GM23338 (cell line): ENCODE measurements around the gene YWHAQ. TPM values are rescaled to one million over a fixed set of nuclear protein-coding genes. Genes with fewer than 3 reads are reported as not detected.
A peak's percentile ranks its signal among the peaks of the same experiment; 100 is the strongest.

Source experiments
- ATAC-seq: fragments of 200-7000 bp; cut with Tn5 transposase; 3 replicates; pipeline ENCODE4 v1.9.1; 2020
- DNase-seq: peaks from one replicate; pipeline ENCODE4 v3.0.0-alpha.2; 2015; ENCODE audit warnings: low spot score
- H2AFZ ChIP-seq: fragments of 200-600 bp; sonication (generic); 2 replicates; pipeline ENCODE4 v1.8.0; 2016; ENCODE audit warnings: antibody characterized with exemption, mild to moderate bottlenecking, moderate library complexity
- H3F3A ChIP-seq: fragments of 200-600 bp; sonication (generic); replicated peaks from 2 replicates; pipeline ENCODE4 v1.8.0; 2017; ENCODE audit warnings: antibody characterized with exemption, mixed run types, low read depth
- H3K27ac ChIP-seq: fragments of 200-600 bp; sonication (generic); 2 replicates; pipeline ENCODE4 v1.6.1; 2016; ENCODE audit warnings: low read depth
- H3K27me3 ChIP-seq: fragments of 200-600 bp; sonication (generic); 2 replicates; pipeline ENCODE4 v1.8.0; 2016; ENCODE audit warnings: mild to moderate bottlenecking, mixed run types, moderate library complexity; ENCODE audit not compliant: insufficient read depth
- H3K36me3 ChIP-seq: fragments of 200-600 bp; sonication (generic); 2 replicates; pipeline ENCODE4 v1.8.0; 2016; ENCODE audit warnings: mild to moderate bottlenecking; ENCODE audit not compliant: insufficient read depth
- H3K4me1 ChIP-seq: fragments of 200-600 bp; sonication (generic); 2 replicates; pipeline ENCODE4 v1.8.0; 2016; ENCODE audit warnings: mild to moderate bottlenecking, moderate library complexity; ENCODE audit not compliant: insufficient read depth
- H3K4me2 ChIP-seq: fragments of 200-600 bp; sonication (generic); 2 replicates; pipeline ENCODE4 v1.7.1; 2017; ENCODE audit warnings: mixed run types
- H3K4me3 ChIP-seq: fragments of 200-600 bp; sonication (generic); 2 replicates; pipeline ENCODE4 v1.6.1; 2016; ENCODE audit warnings: mixed run types
- H3K79me2 ChIP-seq: fragments of 200-600 bp; sonication (generic); replicated peaks from 2 replicates; pipeline ENCODE4 v1.8.0; 2017; ENCODE audit warnings: mild to moderate bottlenecking; ENCODE audit not compliant: insufficient read depth
- H3K9me2 ChIP-seq: fragments of 200-600 bp; sonication (generic); 2 replicates; pipeline ENCODE4 v1.8.0; 2017; ENCODE audit not compliant: insufficient read depth
- H4K20me1 ChIP-seq: fragments of 200-600 bp; sonication (generic); replicated peaks from 2 replicates; pipeline ENCODE4 v1.8.0; 2017; ENCODE audit warnings: mild to moderate bottlenecking; ENCODE audit not compliant: insufficient read depth
- H3K27ac Mint-ChIP-seq: 2 replicates; pipeline ENCODE4 v1.8.0; 2020; ENCODE audit warnings: inconsistent platforms, mild to moderate bottlenecking, moderate library complexity, mixed read lengths
- H3K27me3 Mint-ChIP-seq: 3 replicates; pipeline ENCODE4 v1.8.0; 2022; ENCODE audit warnings: low read depth, mild to moderate bottlenecking, moderate library complexity, mixed read lengths, inconsistent platforms; ENCODE audit not compliant: insufficient read depth, poor library complexity
- H3K36me3 Mint-ChIP-seq: 3 replicates; pipeline ENCODE4 v1.8.0; 2021; ENCODE audit warnings: low read depth, mild to moderate bottlenecking, inconsistent platforms, moderate library complexity, mixed read lengths
- H3K4me1 Mint-ChIP-seq: 3 replicates; pipeline ENCODE4 v1.8.0; 2020; ENCODE audit warnings: mild to moderate bottlenecking, inconsistent platforms, mixed read lengths
- H3K4me3 Mint-ChIP-seq: 3 replicates; pipeline ENCODE4 v1.8.0; 2021; ENCODE audit warnings: moderate library complexity, mild to moderate bottlenecking, inconsistent platforms, mixed read lengths
- H3K9me3 Mint-ChIP-seq: 3 replicates; pipeline ENCODE4 v1.8.0; 2020; ENCODE audit warnings: moderate library complexity, mild to moderate bottlenecking, inconsistent platforms, mixed read lengths
- CREB1 ChIP-seq: fragments of 250-450 bp; sonication (Bioruptor Pico); IDR thresholded peaks from 2 replicates; pipeline ENCODE4 v1.5.0; 2020; ENCODE audit warnings: low read depth, mild to moderate bottlenecking, moderate library complexity
- EZH2 ChIP-seq: fragments of 200-600 bp; sonication (generic); IDR thresholded peaks from one replicate; pipeline ENCODE4 v1.8.0; 2017; ENCODE audit warnings: antibody characterized with exemption, mild to moderate bottlenecking, low read depth; ENCODE audit not compliant: unreplicated experiment
- EZH2phosphoT487 ChIP-seq: fragments of 200-600 bp; sonication (generic); IDR thresholded peaks from one replicate; pipeline ENCODE4 v1.8.1; 2018; ENCODE audit warnings: antibody characterized with exemption; ENCODE audit not compliant: unreplicated experiment
- JUNB ChIP-seq: IDR thresholded peaks from one replicate; pipeline ENCODE4 v1.6.1; 2016; ENCODE audit warnings: antibody characterized with exemption; ENCODE audit not compliant: unreplicated experiment
- NANOG ChIP-seq: IDR thresholded peaks from 2 replicates; pipeline ENCODE4 v1.6.1; 2016; ENCODE audit warnings: antibody characterized with exemption, borderline replicate concordance
- POLR2AphosphoS5 ChIP-seq: IDR thresholded peaks from 2 replicates; pipeline ENCODE4 v1.6.1; 2016; ENCODE audit warnings: antibody characterized with exemption, low read depth
- ZNF114 ChIP-seq: fragments of 250-450 bp; sonication (Bioruptor Pico); IDR thresholded peaks from 2 replicates; pipeline ENCODE4 v1.5.0; 2020; ENCODE audit warnings: mild to moderate bottlenecking, moderate library complexity
- ZNF331 ChIP-seq: fragments of 250-450 bp; sonication (Bioruptor Pico); IDR thresholded peaks from 2 replicates; pipeline ENCODE4 v1.5.0; 2020; ENCODE audit warnings: low read depth, mild to moderate bottlenecking, moderate library complexity
- polyA plus RNA-seq: library from polyadenylated mRNA; unstranded; fragments of >200 nt; fragmentation: Nextera tagmentation; extraction: Ambion mirVana; gene quantifications from 2 replicates; pipeline ENCODE4 v1.2.1, GENCODE V29; 2016
- total RNA-seq: library from RNA; depleted of rRNA; stranded (reverse); fragments of >200 nt; shearing (Covaris generic); gene quantifications from 2 replicates; pipeline ENCODE4 v1.2.3, GENCODE V29; 2014
- TF ChIP-seq, protein P1 (sequence below): IDR thresholded peaks from one replicate; pipeline ENCODE4 v1.6.1; 2018; ENCODE audit warnings: antibody characterized with exemption; ENCODE audit not compliant: unreplicated experiment
- TF ChIP-seq, protein P2 (sequence below): IDR thresholded peaks from 2 replicates; pipeline ENCODE4 v1.6.1; 2016; ENCODE audit warnings: antibody characterized with exemption
- TF ChIP-seq, protein P3 (sequence below), 2 experiments: fragments of 200-600 bp in 1 of 2; sonication (generic) in 1 of 2; conservative IDR thresholded peaks; 2 replicates each; pipeline versions ENCODE4 v1.5.1 to v1.6.1; 2016 to 2017; ENCODE audit warnings: antibody characterized with exemption in 2 of 2, low read depth in 2 of 2, mild to moderate bottlenecking in 2 of 2, moderate library complexity in 1 of 2

The YWHAQ gene
- total and polyA plus RNA-seq, 2 experiments from 2014 or later, result 295 to 464 TPM

DNA sequence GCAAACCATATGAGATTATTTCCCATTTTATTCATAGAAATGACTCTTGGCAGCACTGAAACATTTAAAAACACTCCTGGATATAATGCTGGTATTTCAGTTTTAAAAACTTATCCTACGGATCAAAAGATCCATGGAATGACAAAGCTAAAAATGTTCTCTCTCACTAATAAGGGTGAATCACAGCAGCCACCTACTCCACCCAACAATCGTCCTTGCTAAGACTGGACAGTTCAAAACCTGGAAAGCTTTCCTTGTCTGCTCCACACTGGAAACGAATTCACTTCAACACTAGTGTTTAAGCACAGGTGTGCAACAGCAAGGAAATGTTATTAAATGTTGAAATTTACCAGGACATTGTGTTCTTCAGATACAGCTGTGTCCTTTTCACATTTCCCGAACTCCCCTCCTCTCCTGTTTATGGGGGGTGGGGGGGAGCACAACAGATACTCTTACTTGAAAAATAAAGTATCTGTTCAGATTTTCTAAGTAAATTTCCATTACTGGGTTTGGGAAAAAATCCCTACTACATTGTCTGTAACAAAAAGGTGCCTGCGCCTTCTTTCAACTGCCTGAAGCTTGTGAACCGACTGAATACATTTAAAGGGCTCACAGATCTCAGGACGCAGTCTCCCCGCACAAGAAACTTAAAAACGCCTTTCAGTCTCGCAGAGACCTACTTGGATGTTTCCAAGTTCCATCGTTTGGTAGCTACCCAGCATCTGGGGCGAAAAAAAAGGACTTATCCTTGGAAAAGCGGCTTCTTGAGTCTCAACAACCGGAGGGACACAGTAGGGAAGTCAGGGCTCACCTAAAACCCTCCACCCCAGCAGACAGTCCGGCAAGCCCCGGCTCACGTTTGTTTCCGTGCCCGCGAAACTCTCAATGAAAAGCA, 1.3 kb downstream of the YWHAQ start:
- peak overlapping the region; percentile 100 for H3K4me3 ChIP-seq
- TF ChIP-seq, protein P1, sequence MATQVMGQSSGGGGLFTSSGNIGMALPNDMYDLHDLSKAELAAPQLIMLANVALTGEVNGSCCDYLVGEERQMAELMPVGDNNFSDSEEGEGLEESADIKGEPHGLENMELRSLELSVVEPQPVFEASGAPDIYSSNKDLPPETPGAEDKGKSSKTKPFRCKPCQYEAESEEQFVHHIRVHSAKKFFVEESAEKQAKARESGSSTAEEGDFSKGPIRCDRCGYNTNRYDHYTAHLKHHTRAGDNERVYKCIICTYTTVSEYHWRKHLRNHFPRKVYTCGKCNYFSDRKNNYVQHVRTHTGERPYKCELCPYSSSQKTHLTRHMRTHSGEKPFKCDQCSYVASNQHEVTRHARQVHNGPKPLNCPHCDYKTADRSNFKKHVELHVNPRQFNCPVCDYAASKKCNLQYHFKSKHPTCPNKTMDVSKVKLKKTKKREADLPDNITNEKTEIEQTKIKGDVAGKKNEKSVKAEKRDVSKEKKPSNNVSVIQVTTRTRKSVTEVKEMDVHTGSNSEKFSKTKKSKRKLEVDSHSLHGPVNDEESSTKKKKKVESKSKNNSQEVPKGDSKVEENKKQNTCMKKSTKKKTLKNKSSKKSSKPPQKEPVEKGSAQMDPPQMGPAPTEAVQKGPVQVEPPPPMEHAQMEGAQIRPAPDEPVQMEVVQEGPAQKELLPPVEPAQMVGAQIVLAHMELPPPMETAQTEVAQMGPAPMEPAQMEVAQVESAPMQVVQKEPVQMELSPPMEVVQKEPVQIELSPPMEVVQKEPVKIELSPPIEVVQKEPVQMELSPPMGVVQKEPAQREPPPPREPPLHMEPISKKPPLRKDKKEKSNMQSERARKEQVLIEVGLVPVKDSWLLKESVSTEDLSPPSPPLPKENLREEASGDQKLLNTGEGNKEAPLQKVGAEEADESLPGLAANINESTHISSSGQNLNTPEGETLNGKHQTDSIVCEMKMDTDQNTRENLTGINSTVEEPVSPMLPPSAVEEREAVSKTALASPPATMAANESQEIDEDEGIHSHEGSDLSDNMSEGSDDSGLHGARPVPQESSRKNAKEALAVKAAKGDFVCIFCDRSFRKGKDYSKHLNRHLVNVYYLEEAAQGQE, result no peak
- TF ChIP-seq, protein P2, sequence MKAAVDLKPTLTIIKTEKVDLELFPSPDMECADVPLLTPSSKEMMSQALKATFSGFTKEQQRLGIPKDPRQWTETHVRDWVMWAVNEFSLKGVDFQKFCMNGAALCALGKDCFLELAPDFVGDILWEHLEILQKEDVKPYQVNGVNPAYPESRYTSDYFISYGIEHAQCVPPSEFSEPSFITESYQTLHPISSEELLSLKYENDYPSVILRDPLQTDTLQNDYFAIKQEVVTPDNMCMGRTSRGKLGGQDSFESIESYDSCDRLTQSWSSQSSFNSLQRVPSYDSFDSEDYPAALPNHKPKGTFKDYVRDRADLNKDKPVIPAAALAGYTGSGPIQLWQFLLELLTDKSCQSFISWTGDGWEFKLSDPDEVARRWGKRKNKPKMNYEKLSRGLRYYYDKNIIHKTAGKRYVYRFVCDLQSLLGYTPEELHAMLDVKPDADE, result no peak
- Mint-ChIP-seq H3K4me3 (peak overlapping the region; percentile 99), H3K9me3 (0 out of 3 replicates have a peak, but pooled peaks cover 2% of the 10 kb centered on the region), H3K36me3 (peaks cover 52% of the 10 kb centered on the region), H3K27me3 (peaks cover 27% of the 10 kb centered on the region), H3K27ac (peak overlapping the region; percentile 99), H3K4me1 (peaks cover 53% of the 10 kb centered on the region)
- peak overlapping the region; percentile 95 for H3K27ac ChIP-seq
- peaks cover 26% of the 10 kb centered on the region for H3K27me3 ChIP-seq
- H3K36me3 ChIP-seq, result peaks cover 9% of the 10 kb centered on the region; the same call in 1 of the 2 replicates
- H2AFZ ChIP-seq, result no peak overlapping the region; the same call in 1 of the 2 replicates
- H3K9me2 ChIP-seq, result no peaks in the 10 kb centered on the region
- H3K79me2 ChIP-seq, result peaks cover 56% of the 10 kb centered on the region
- peak; percentile 2; the same call in 2 of the 3 replicates for ATAC-seq
- peak overlapping the region; percentile 90 for H3K4me2 ChIP-seq
- peak; percentile 28 for DNase-seq
- H4K20me1 ChIP-seq, result peaks cover 48% of the 10 kb centered on the region
- H3K4me1 ChIP-seq, result peaks cover 33% of the 10 kb centered on the region
- H3F3A ChIP-seq, result peaks cover 5% of the 10 kb centered on the region

DNA sequence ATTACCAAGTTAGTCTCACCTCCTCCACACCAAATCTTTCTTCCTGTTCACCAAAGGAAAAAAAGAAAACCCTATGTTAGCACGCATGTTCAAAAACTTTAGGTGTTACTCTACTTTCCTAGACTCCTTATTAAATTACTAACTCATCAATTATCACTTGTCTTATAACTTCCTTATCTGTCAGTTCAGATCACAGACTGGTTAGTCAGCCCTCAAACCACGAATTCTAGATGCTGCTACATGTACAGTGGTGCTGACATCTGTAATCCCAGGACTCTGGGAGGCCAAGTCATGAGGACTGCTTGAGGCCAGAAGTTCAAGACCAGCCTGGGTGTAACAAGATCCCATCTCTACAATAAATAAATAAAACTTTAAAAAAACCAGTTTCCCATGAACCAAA, 3.5 kb downstream of the YWHAQ start:
- Mint-ChIP-seq H3K9me3 (0 out of 3 replicates have a peak, but pooled peaks cover 2% of the 10 kb centered on the region), H3K27ac (no peak overlapping the region), H3K4me3 (peak overlapping the region; percentile 99; the same call in 2 of the 3 replicates), H3K4me1 (peaks cover 58% of the 10 kb centered on the region), H3K36me3 (peaks cover 63% of the 10 kb centered on the region), H3K27me3 (peaks cover 18% of the 10 kb centered on the region)
- Histone ChIP-seq H2AFZ (no peak overlapping the region), H3F3A (peaks cover 5% of the 10 kb centered on the region), H3K27me3 (peaks cover 10% of the 10 kb centered on the region), H3K4me1 (peaks cover 33% of the 10 kb centered on the region), H3K4me2 (peak overlapping the region; percentile 90; the same call in 1 of the 2 replicates), H3K36me3 (peaks cover 9% of the 10 kb centered on the region; the same call in 1 of the 2 replicates), H3K4me3 (peak overlapping the region; percentile 100; the same call in 1 of the 2 replicates), H4K20me1 (peaks cover 68% of the 10 kb centered on the region), H3K79me2 (peaks cover 78% of the 10 kb centered on the region), H3K9me2 (no peaks in the 10 kb centered on the region), H3K27ac (peak overlapping the region; percentile 28; the same call in 1 of the 2 replicates)
- no peak for DNase-seq
- ATAC-seq, result no peak
- TF ChIP-seq, protein P3, sequence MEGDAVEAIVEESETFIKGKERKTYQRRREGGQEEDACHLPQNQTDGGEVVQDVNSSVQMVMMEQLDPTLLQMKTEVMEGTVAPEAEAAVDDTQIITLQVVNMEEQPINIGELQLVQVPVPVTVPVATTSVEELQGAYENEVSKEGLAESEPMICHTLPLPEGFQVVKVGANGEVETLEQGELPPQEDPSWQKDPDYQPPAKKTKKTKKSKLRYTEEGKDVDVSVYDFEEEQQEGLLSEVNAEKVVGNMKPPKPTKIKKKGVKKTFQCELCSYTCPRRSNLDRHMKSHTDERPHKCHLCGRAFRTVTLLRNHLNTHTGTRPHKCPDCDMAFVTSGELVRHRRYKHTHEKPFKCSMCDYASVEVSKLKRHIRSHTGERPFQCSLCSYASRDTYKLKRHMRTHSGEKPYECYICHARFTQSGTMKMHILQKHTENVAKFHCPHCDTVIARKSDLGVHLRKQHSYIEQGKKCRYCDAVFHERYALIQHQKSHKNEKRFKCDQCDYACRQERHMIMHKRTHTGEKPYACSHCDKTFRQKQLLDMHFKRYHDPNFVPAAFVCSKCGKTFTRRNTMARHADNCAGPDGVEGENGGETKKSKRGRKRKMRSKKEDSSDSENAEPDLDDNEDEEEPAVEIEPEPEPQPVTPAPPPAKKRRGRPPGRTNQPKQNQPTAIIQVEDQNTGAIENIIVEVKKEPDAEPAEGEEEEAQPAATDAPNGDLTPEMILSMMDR (conservative IDR thresholded peaks at IDR 0.05; ENCODE audit: low read depth in 2 of 2), result no peak
- no peak for TF ChIP-seq EZH2phosphoT487
- TF ChIP-seq, protein P1, result no peak
- TF ChIP-seq NANOG, result no peak
- no peak for TF ChIP-seq EZH2
- no peak for TF ChIP-seq POLR2AphosphoS5
- TF ChIP-seq CREB1 (CRISPR knock-in tag), result no peak
- TF ChIP-seq ZNF114 (CRISPR knock-in tag), result no peak
- TF ChIP-seq JUNB, result no peak
- TF ChIP-seq ZNF331 (CRISPR knock-in tag), result no peak
